A172 (cell line): ENCODE measurements around the gene FAM53A. TPM values are rescaled to one million over a fixed set of nuclear protein-coding genes. Genes with fewer than 3 reads are reported as not detected.
"Not testable (repeated sequence)": the region's sequence is repeated elsewhere in the genome, so short reads cannot be mapped to it uniquely, and the experiment has no call there.

ENCODE experiments used
- DNase-seq: peaks from one replicate; pipeline ENCODE4 v3.0.0-alpha.2; 2015; ENCODE audit warnings: low spot score
- total RNA-seq: library from RNA; depleted of rRNA; stranded (reverse); fragments of >200 nt; shearing (Covaris generic); gene quantifications from 2 replicates; pipeline ENCODE4 v1.2.3, GENCODE V29; 2014

FAM53A gene
- total RNA-seq, 1 experiment from 2014 or later: 4.1 TPM

DNA sequence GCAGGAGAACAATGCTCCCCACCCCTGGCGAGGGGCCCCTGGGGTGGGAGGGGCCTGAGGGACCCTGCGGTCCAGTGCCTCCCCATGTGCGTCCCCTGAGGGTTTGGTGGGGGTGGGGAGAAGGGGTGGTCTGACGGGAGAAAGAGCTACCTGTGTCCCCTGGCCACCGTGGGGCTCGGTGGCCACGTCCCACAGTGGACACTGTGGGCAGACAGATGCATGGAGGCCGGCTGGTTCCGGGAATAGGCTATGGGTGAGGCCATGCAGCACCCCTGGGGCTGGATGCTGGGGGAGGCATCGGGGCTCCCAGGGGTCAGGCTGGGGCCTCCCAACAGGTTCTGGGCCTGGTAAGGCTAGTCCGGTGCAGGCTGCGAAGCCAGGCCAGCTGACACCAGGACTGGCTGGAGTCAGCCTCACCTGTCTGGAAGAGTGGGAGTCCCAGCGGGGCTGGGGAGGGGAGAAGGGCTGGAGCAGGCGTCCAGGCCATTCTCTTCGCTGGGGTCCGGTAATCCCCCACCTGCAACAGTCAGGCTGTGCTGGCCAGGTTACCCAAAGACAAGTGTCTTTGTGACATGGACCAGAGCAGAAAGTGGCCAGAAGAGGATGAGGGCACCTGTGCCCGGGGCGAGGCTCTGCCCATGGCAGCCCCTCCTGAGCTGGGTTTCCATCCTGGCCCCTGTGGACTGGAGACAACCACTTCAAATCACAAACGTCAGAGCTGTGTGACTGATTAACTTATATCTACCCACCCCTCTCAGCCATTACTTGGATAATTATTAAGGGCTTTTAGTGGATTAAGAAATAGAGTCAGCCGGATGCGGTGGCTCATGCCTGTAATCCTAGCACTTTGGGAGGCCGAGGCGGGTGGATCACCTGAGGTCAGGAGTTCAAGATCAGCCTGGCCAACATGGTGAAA lies 1.4 kb upstream of the FAM53A start:
- no peak for DNase-seq

DNA sequence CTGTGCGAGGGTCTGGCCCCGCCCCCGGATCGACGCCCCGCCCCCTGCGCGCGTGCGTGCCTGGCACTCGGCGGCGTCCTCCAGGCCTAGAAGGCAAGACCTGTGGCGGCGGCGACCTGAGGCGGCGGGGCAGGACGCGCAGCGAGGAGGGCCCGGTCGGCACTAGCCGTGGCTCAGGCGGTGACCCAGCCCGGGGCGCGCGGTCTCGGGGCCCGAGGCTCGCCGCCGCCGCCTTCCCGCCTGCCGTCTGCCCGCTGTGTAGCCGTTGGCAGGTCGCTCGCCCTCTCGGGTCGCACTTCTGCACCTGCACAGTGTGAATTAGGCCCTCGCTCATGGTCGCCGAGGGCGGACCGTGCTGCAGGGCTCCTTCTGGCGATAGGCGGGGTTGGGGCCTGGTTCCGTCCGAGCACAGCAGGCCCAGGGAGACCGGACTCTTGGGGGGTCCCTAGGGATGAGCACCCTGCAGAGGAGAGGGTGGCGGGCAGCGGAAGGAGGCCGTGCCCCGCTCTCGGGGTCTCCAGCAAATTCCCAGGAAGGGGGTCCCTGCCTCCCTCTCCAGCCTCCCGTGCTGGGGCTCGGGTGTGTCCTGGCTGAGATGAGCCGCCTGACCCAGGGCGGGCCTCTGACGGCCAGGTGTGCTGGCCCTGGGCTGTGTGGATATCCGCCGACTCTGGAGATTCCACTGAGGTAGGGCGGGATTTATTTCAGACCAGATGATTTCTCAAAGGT lies 557 bp upstream of the FAM53A start:
- DNase-seq: no peak

DNA sequence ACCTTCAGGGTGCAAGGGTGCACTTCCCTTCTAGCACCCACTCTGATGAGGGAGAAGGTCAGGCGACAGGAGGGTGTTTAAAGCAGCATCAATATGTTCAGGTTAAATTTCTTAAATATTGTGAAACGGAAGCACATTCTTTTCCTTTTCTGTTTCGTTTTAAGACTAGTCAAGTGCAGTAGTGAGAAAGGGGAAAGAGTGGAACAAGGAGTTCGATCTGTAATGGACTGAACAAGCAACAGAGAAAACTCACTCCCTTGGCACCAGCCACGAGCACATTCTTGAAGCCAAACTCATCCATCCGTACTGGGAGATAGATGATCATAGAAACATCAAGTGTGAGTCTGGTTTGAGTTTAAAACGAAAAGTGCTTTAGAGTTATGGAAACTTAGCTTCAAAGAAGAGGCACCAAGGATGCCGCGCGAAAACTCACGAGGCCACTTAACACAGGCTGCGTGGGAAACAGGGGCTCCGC lies 815 bp downstream of the FAM53A start:
- peak; percentile 59 for DNase-seq

DNA sequence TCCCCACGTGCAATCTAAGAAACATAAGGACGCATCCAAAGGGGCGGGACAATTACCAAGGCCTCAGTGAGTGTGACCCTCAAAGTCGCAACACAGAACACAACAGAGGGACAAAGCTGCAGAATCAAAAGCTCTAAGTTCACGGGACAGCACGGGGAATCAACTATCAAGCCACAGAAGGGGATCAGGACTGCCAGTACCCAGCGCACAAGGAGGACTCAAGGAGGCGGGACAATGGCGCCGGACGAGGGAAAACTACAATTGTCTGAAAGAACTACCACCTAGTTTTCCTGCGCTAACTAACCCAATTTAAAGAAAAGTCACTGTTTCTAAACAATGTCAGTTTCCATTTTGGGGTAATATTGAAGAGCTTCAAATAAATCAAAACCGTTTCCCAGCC lies 1.3 kb downstream of the FAM53A start:
- no peak for DNase-seq

DNA sequence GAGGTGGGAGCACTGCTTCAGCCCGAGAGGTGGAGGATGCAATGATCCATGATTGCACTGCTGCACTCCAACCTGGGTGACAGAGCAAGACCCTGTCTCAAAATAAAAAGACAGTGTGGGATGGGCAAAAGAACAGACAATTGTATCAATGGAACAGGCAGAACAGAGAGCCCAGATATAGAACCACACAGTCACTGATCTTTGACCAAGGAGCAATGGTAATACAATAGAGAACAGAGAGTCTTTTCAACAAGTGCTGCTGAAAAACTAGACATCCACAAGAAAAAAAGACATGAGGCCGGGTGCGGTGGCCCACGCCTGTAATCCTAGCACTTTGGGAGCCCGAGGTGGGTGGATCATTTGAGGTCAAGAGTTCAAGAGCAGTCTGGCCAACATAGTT lies 5.9 kb downstream of the FAM53A start:
- no peak for DNase-seq

DNA sequence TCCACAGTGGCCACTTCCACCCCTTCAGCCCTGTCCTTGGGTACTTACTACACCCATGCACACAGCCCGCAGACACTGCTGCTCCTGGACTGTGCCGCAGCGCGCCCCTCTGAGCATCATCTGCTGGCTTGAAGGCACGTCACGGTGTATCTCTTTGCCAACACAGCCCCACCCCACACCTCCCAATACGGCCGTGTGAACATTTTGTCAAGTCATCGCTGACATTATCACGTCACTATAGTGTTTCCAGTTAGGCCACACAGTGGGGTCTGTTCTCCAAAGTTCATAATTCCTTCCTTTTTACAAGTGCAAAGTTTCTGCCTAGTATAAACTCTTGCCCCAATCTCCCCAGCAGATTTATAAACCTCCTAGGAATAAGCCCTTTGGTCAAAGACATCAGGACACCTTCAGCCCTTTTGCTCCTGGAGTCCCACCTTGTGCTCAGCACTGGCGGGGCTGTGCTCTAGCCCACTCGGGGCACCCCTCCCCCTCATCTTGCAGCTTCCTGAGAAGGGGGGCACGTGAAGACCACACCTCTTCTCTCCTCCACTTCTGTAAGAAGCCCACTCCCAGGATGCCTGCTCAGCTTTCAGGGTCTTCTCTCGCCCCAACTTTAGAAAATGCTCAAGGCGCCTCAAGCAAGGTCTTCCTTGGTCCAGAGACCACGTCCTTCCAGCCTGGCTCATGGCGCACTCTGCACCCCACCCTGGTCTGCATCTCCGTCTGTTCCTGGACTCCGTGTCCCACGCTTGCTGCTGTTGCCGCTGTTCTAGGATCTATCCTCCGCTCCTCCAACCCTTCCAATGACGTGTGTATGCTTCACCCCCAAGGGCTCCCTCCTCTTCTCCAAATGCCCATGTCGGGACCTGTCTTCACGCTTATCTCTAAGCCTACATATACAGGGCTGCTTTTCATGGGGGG lies 7.2 kb downstream of the FAM53A start:
- no peak for DNase-seq

DNA sequence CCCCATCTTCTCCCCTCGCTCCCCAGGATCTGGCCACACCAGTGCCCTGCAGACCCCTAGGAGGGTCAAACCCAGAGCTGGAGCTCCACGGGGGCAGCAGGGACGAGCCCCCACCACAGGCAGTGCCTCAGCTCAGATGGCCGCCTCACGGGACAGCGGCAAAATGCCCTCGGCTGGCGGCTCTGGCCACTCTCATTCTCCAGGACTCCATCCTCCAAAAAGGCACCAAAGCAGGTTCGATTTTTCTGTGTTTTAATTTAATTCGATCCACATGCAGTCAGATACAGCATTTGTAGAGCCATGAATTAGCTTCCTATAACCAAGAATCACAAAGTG lies 8.3 kb downstream of the FAM53A start:
- DNase-seq: no peak

DNA sequence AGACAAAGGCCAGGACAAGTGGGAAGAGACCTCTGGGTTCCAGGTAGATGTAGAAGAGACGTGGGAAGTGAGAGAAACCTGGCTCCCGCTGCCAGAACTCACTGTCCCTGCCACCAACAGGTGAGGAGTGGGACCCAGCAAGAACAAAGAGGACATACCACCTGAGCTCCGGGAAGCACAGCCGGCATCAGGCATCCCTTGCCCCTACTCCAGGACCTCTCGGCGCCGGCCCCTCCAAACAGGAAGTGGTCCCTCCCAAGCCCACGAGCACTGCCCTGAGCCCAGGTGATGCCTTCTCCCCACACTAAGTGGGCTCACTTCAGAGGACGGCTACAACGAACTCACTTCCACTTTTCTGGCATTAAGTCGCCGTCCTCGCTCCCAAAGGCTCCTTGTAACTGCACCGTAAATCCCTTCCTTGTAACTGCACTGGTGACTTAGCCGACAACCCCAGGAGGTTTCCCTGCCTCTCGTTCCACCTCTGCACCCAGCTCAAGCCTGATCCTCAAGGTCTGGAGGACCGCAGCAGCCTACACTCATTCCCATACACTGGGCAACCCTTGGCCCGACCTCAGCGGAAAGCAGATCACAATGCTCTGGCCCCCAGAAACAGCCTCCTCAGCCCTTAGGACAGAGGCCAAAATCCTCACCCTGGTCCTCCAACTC lies 8.8 kb downstream of the FAM53A start:
- DNase-seq: no peak

DNA sequence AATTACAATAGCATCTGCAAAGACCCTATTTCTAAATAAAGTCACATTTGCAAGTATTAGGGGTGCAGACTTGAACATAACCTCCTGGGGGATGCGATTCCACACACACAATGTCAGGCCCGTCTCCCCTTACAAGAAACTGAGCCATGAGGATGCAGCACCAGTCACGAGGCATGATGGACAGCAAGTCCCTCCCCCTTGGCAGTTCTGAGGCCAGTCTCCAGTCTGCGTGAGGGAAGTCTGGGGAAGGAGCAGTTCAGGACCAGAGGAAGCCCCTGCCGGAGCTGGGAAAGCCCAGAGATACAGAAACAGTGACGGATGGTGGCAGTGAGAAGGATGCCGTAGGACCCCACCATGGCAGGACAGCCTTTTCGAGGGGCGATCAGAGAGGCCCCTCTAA lies 9.4 kb downstream of the FAM53A start:
- no peak for DNase-seq

DNA sequence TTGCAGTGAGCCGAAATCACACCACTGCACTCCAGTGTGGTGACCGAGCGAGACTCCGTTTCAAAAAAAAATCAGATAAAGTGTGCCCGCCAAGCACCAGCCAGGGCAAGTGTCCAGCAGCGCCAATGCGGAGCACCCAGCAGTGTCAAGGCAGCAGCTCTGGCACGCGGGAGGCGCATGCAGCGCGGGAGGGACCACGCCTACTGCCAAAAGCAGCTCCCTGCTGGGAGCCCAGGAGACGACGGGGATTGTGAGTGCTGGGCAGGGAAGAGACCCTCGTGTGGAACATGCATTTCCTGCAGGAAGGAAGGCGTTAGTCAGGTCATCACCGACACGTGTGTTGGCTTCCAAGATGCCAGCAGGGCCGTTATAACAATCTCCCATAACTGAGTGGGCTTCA lies 10.4 kb downstream of the FAM53A start:
- DNase-seq: no peak

DNA sequence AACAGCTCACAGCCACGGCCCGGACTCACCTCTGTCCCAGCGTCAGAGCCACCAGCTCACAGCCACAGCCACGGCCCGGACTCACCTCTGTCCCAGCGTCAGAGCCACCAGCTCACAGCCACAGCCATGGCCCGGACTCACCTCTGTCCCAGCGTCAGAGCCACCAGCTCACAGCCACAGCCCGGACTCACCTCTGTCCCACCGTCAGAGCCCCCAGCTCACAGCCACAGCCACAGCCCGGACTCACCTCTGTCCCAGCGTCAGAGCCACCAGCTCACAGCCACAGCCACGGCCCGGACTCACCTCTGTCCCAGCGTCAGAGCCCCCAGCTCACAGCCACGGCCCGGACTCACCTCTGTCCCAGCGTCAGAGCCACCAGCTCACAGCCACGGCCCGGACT lies 13.1 kb downstream of the FAM53A start:
- not testable (repeated sequence) for DNase-seq

DNA sequence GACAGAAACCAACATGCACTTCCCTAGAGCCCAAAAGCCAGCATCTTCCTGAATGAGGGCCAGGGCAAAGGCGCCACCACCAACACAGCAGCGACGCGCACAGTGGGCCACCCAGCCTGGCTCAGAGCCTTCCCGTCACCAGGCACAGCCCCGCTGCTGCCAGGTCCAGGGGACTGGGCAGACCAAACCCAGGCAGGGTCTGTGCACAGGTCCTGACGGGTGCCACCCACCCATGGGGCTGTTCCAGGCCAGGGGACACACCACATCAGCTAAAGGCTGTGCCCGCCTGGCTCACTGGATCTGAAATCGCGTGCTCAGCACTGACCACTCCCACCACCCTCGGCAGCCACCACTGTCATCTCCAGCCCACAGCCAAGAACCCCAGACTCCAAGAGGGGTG lies 13.8 kb downstream of the FAM53A start:
- no peak for DNase-seq

DNA sequence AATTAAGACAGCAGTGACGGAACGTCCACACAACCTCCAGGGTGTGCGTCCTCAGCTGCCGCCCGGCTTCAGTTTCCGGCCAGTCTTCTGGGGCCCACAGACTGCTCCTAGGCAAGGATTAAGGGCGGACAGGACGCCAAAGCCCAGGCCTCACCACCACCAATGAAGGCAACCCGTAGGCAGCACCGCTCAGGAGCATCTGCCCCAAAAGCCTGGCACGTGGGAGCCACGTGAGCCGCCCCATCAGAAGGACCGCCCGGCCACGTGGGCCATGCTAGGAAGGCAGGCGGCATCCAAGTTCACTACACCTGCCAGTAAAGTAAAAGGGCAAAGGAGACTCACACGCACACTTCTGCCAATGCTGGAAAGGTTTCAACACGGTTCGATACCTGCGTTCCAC lies 14.3 kb downstream of the FAM53A start:
- no peak for DNase-seq

DNA sequence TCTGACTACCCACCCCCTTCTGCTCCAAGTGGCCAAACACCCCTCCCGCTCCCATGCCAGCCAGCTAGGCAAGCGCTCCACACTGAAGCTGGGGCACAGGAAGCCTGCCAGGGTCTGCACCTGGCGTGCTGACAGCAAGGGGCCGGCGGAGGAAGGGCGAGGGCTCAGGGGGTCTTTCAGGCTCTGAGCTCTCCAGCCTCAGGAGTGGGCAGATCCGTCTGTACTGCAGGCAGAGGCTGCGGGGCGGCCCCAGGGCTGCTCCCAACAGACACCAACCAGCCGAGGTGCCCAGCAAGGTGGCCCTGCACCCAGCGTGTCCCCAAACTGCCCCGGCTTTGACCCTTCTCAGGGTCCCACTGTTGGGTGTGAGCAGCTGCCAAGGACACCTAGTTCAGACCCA lies 14.8 kb downstream of the FAM53A start:
- no peak for DNase-seq

DNA sequence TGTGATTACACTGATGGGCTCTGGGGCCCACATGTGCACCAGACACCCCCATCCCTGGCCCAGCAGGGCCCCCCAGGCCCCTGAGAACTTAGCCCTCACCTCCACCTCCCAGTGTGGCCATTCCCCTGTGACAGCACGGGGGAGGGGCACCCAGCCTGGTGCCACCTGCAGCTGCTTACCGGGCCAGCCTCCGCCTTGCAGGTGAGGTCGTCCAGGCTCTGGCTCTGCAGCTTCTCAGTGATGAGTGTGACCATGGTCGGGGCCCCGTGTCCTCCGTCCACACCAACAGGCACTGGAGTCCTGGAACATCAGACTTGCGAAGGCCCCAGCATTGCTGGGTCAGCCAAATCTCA lies 15.6 kb downstream of the FAM53A start:
- DNase-seq: no peak

DNA sequence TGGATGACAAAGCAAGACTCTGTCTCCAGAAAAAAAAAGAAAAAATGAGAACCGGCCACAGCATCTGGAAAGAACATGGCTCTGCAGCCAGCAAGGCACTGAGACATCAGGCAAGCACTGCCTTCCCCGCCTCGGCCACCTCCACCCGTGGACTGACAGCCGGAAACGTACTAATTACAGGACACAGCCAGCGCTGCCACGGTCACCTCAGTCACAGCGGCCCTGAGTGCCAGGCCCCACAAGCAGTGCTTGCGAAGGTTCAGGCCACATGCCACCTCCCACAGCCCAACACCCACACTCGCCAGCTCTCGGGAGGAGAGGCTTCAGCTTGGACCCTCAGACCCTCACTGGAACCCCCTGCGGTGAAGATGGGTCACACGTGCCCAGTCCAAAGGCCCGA lies 16.8 kb downstream of the FAM53A start:
- DNase-seq: no peak

DNA sequence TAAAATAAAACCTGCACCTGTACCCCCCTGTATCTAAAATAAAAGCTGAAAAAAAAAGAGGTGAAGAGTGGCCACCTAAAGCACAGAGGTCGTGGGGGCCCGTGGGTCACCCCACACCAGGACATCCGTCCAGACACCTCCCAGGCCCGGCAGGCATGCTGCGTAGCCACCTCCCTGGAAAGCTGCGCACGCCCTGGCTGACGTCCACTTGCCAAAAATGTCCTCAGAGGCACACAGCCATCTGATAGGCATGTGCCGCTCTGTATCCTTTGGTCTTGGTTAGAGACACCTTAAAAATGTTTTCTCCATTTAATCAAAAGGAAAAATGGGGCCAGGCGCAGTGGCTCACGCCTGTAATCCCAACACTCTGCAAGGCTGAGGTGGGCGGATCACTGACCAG lies 17.7 kb downstream of the FAM53A start:
- no peak for DNase-seq

DNA sequence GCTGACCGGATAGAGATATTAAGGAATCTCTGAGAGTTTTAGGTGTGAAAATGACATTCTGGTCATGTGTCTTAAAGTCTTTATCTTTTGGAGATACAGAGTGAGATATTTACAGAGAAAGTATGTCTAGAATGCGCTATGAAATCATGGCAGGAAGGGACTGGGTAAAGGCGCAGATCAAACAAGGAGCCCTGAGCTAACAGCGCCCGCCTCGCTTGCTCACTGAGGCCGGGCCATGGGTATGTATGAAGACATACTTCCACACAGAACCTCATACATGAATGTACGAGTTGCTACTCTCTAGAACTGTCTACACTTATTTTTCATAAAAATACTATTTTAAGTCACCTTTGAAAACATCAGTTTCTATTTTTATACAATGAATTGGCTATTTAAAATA lies 20.0 kb downstream of the FAM53A start:
- DNase-seq: no peak

DNA sequence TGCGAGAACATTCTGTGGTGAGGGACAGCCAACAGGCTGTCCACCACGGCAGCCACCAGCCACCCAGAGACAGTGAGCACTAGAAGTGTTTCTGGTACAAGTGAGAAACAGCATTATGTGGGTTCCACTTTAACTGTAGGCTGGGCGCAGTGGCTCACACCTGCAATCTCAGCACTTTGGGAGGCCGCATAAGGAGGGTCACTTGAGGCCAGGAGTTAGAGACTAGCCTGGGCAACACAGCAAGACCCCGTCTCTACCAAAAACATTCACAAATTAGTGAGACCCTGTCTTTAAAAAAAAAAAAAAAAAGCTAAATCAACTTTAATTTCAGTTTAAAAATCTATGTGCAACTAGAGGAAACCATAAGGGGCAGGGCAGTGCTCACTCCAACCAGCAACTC lies 20.6 kb downstream of the FAM53A start:
- DNase-seq: no peak

DNA sequence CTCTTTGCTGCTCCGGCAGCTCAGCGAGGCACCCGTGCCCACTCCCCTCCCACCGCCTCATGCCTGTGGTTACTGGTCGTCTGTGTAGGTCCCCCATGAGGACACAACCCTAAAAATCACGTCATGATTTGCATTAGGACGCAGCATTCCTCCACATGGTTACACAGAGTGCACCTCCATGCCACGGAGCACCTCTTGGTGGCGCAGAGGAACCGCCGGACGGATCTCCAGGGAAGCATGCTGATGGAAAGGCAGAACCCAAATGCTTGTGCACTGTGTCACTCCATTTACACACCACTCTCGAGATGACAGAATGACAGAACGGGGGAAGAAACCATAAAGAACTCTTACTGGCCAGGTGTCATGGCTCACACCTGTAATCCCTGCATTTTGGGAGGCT lies 22.4 kb downstream of the FAM53A start:
- no peak for DNase-seq

DNA sequence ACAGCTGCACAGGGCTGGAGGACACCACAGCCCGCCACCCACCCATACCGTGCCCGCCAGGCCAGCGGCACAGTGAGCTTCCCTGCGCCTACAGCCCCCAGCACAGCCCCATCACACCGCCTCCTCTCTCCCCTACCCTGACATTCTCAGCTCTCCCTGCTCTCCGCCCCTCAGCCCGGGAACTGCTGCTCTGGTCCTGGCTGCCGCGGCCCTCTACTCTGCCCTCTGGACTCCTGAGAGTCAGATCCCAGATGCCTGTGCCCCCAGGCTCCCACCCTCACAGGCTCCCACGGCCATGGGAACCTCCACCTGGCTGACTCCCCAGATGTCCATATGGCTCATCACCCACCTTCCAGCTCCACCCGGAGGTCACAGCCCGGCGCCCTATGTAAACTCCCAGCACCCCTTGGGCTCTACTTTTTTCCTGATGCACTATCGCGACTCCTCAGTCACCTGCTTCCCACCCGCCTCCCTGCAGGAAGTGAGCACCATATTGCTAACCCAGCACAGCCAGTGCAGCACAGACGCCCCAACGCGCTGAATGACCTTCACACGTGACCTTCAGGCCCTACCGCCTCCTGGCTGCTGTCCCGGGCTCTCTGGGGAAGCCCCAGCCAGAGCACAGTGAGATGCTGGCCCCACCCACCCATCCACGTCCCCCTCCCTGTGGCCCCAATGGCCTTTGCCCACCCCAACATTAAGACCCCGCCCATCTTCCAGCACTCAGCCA lies 23.0 kb downstream of the FAM53A start:
- DNase-seq: no peak
